Thyroid gland (tissue), 4 donors: ENCODE data around the gene ZBTB4.

Experiments
- POLR2A ChIP-seq, 2 donors: fragments of 450-650 bp; IDR thresholded peaks; one replicate each; pipeline ENCODE4 v1.6.1; 2017; ENCODE audit warnings: antibody characterized with exemption in 2 of 2, mild to moderate bottlenecking in 2 of 2, moderate library complexity in 1 of 2
- TF ChIP-seq, protein P1 (sequence below), 6 experiments: fragments of 200-600 bp in 3 of 6; fragments of 450-650 bp in 3 of 6; sonication (generic) in 3 of 6; IDR thresholded peaks; one replicate each; pipeline ENCODE4 v1.5.1; 2016 to 2019; ENCODE audit warnings: antibody characterized with exemption in 6 of 6, mild to moderate bottlenecking in 2 of 6, inconsistent platforms in 1 of 6, moderate library complexity in 1 of 6

GRCh38 chr17:7509937-7510336 lies 30.5 kb upstream of the ZBTB4 start:
- TF ChIP-seq, protein P1, sequence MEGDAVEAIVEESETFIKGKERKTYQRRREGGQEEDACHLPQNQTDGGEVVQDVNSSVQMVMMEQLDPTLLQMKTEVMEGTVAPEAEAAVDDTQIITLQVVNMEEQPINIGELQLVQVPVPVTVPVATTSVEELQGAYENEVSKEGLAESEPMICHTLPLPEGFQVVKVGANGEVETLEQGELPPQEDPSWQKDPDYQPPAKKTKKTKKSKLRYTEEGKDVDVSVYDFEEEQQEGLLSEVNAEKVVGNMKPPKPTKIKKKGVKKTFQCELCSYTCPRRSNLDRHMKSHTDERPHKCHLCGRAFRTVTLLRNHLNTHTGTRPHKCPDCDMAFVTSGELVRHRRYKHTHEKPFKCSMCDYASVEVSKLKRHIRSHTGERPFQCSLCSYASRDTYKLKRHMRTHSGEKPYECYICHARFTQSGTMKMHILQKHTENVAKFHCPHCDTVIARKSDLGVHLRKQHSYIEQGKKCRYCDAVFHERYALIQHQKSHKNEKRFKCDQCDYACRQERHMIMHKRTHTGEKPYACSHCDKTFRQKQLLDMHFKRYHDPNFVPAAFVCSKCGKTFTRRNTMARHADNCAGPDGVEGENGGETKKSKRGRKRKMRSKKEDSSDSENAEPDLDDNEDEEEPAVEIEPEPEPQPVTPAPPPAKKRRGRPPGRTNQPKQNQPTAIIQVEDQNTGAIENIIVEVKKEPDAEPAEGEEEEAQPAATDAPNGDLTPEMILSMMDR (IDR thresholded peaks at IDR 0.05): no peak
- no peak for TF ChIP-seq POLR2A (IDR thresholded peaks at IDR 0.05)
